Ascending aorta (tissue), 2 donors: Measurements from ENCODE around the gene PTPRR. TPM values are rescaled to one million over a fixed set of nuclear protein-coding genes. Genes with fewer than 3 reads are reported as not detected.

ENCODE experiments used
- DNase-seq, 2 donors: peaks; one replicate each; pipeline ENCODE4 v3.0.0-alpha.2; 2019; ENCODE audit warnings: low spot score in 2 of 2
- H3K27ac ChIP-seq, 2 donors: fragments of 200-600 bp; sonication (generic); one replicate each; pipeline ENCODE4 v1.5.1; 2016 to 2017; ENCODE audit warnings: mild to moderate bottlenecking in 1 of 2
- H3K27me3 ChIP-seq: fragments of 200-600 bp; sonication (generic); one replicate; pipeline ENCODE4 v1.5.1; 2017
- H3K36me3 ChIP-seq, 2 donors: fragments of 200-600 bp; sonication (generic); one replicate each; pipeline ENCODE4 v1.5.1; 2016
- H3K4me1 ChIP-seq, 2 donors: fragments of 200-600 bp; sonication (generic); one replicate each; pipeline ENCODE4 v1.5.1; 2016 to 2017; ENCODE audit warnings: mild to moderate bottlenecking in 1 of 2
- H3K4me3 ChIP-seq, 2 donors: fragments of 200-600 bp; sonication (generic); one replicate each; pipeline ENCODE4 v1.5.1; 2016 to 2017; ENCODE audit warnings: mild to moderate bottlenecking in 1 of 2
- H3K9me3 ChIP-seq, 2 donors: fragments of 200-600 bp; sonication (generic); one replicate each; pipeline ENCODE4 v1.5.1; 2016
- intact Hi-C: fragments of 100-400 bp; cut with DNase I; formaldehyde crosslinking; loops from one replicate; pipeline ENCODE4 v1.15.1; 2023
- total RNA-seq: library from RNA; depleted of rRNA; stranded (reverse); fragments of >200 nt; gene quantifications from one replicate; pipeline ENCODE4 v1.1.0, GENCODE V29; 2016
- TF ChIP-seq, protein P1 (sequence below), 3 experiments: fragments of 200-600 bp in 2 of 3; fragments of 450-650 bp in 1 of 3; sonication (generic) in 2 of 3; IDR thresholded peaks; one replicate each; pipeline ENCODE4 v1.5.1; 2016 to 2019; ENCODE audit warnings: antibody characterized with exemption in 3 of 3, mild to moderate bottlenecking in 1 of 3, moderate library complexity in 1 of 3

Gene PTPRR
- total RNA-seq, 1 donor from 2014 or later = not detected

DNA sequence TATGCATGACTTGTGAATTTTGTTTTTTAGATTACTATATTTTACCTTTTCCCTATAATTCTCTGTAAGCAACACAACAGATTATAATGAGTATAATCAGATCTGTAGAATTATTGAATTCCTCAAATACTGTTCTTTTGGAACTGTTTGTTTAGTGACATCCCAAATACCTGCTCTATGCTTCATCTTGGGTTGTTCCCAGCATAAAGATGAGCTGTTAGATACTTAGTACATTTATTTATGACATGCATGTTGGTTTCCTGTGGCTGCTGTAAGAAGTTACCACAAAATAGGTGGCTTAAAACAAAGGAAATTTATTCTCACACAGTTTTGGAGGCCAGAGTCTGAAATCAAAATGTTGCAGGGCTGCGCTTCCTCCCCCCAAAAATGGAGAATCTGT is 78.4 kb downstream of the PTPRR start:
- Histone ChIP-seq H3K9me3 (no peaks in the 10 kb centered on the region), H3K4me1 (no peaks in the 10 kb centered on the region), H3K27ac (no peak overlapping the region), H3K27me3 (no peaks in the 10 kb centered on the region), H3K4me3 (no peak overlapping the region), H3K36me3 (no peaks in the 10 kb centered on the region)
- TF ChIP-seq, protein P1, sequence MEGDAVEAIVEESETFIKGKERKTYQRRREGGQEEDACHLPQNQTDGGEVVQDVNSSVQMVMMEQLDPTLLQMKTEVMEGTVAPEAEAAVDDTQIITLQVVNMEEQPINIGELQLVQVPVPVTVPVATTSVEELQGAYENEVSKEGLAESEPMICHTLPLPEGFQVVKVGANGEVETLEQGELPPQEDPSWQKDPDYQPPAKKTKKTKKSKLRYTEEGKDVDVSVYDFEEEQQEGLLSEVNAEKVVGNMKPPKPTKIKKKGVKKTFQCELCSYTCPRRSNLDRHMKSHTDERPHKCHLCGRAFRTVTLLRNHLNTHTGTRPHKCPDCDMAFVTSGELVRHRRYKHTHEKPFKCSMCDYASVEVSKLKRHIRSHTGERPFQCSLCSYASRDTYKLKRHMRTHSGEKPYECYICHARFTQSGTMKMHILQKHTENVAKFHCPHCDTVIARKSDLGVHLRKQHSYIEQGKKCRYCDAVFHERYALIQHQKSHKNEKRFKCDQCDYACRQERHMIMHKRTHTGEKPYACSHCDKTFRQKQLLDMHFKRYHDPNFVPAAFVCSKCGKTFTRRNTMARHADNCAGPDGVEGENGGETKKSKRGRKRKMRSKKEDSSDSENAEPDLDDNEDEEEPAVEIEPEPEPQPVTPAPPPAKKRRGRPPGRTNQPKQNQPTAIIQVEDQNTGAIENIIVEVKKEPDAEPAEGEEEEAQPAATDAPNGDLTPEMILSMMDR (IDR thresholded peaks at IDR 0.05) = no peak
- no peak for DNase-seq
- intact Hi-C loops = no loop called here

DNA sequence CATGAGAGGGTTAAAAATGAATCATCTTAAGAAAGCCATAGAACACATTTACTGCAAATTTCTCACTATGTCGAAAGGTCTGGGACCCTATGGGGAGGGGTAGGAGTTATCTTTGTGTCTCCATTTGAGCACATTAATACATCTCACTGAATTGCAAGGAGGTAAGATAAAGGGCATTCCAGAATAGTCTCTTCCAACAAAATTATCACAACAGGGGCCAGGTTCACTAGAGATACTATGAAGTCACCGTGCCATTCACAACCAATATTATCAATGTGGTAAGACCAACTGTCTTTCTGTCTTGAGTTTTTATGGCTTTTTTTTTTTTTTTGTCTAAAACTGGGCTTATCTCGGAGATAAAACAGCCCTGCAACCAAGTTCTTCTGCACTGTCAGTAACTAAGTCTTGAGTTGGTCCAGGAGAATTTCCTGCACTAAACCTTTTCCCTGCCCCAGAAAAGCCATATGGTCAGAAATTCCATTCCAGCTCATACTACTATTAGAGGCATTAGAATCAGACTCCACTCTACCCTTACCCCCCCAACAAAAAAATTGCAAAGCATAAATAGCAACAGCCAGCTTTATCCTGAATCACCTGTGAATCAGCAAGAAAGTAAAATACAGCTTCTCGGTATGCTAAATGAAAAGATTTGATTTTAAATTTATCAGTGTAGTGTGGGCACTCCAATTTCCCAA is 79.7 kb downstream of the PTPRR start:
- Histone ChIP-seq H3K4me3 (no peak overlapping the region), H3K36me3 (no peaks in the 10 kb centered on the region), H3K27me3 (no peaks in the 10 kb centered on the region), H3K4me1 (no peaks in the 10 kb centered on the region), H3K27ac (no peak overlapping the region), H3K9me3 (no peaks in the 10 kb centered on the region)
- DNase-seq = no peak
- TF ChIP-seq, protein P1 (IDR thresholded peaks at IDR 0.05) = no peak
- intact Hi-C loops = no loop called here

DNA sequence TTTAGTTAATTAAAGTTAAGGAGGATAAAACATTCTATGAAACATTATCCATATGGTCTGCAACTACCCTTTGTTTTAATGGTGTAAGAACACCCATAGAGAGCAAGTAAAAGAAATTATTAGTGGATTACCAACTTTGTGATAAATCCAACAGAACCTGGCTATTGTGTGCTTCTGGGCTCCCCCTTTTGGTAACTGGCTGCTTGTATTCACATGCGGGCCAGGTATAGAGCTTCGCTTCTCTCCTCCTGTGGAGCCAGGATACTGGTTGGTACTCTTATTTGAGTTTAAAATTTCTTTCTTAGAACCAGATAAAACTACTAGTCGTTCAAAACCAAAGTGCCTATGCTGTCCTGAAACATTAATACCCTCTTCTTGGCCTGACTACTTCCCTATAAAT is 81.0 kb downstream of the PTPRR start:
- Histone ChIP-seq H3K27me3 (no peaks in the 10 kb centered on the region), H3K4me1 (no peaks in the 10 kb centered on the region), H3K4me3 (no peak overlapping the region), H3K36me3 (no peaks in the 10 kb centered on the region), H3K27ac (no peak overlapping the region), H3K9me3 (no peaks in the 10 kb centered on the region)
- TF ChIP-seq, protein P1 (IDR thresholded peaks at IDR 0.05) = no peak
- intact Hi-C loops = no loop called here
- DNase-seq = no peak

DNA sequence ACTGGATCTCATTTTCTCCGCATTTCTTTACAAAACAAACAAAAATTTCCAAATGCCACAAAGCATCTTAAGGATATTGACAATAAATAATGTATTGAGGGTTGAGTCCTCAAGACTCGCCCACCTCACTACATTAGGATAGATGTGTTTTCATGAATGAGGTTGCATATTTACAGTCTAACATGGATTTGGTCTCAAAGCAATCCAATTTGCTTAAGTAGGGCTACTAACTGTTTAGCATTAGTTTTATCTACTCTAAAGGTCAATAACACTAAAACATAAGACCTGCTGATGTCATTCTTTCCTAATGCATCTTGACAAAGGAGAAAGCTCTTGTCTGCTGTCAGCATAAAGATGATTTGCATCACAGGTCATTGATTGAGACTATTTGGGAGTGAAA is 82.4 kb downstream of the PTPRR start:
- DNase-seq = no peak
- intact Hi-C loops = no loop called here
- no peaks in the 10 kb centered on the region for H3K27me3 ChIP-seq

DNA sequence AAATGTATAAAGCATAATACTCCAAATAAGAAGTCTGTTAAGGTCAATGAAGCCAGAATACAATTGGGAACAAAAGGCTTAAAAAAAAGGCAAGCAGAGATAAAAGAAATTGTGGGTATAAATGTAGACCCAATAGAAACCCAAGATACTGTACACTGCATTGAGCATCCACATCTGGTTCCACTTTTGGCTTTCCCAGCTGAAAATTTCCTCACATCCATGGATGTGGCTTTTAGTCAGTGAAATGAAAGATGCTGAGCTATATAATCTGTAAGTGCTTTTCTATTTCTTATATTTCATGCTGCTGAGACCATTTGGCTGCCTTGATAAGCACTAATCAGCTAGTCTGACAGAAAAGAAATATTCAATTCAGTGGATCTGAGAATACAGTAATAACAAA is 83.5 kb downstream of the PTPRR start:
- Histone ChIP-seq H3K9me3 (no peaks in the 10 kb centered on the region), H3K36me3 (no peaks in the 10 kb centered on the region), H3K4me1 (no peaks in the 10 kb centered on the region), H3K27ac (no peak overlapping the region), H3K4me3 (no peak overlapping the region), H3K27me3 (no peaks in the 10 kb centered on the region)
- intact Hi-C loops = no loop called here
- TF ChIP-seq, protein P1 (IDR thresholded peaks at IDR 0.05) = no peak
- no peak for DNase-seq

More for the DNA sequence above, 82.4 kb downstream of the PTPRR start:
- H3K4me1 ChIP-seq = no peaks in the 10 kb centered on the region
- no peaks in the 10 kb centered on the region for H3K9me3 ChIP-seq
- no peaks in the 10 kb centered on the region for H3K36me3 ChIP-seq
- H3K27ac ChIP-seq = no peak overlapping the region
- TF ChIP-seq, protein P1 (IDR thresholded peaks at IDR 0.05) = no peak
- H3K4me3 ChIP-seq = no peak overlapping the region

DNA sequence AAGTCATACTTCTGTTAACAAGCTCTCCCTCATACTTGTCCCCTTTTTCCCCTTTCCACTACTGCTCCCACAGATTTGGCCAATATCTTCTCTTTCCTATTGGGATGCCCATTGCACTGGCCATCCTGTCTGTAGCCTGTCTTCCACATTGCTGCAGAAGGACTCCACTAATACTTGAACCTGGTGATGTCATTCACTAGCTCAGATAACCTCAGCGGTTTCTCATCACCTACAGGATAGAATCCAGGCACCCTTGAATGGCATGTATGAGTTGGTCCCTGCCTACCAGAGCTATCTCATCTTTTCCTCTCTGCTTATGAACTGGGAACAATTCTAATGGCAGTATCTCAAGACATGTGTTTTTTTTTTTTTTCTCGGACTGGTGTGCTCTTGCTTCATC is 84.6 kb downstream of the PTPRR start:
- Histone ChIP-seq H3K4me3 (no peak overlapping the region), H3K36me3 (no peaks in the 10 kb centered on the region), H3K4me1 (no peaks in the 10 kb centered on the region), H3K27me3 (no peaks in the 10 kb centered on the region), H3K9me3 (no peaks in the 10 kb centered on the region), H3K27ac (no peak overlapping the region)
- DNase-seq = no peak
- TF ChIP-seq, protein P1 (IDR thresholded peaks at IDR 0.05) = no peak
- intact Hi-C loops = no loop called here
